SKM-1 treated with dmso at 0.1 percent for 144 hours (cell line): ENCODE measurements around the gene CEP55.
"Not testable (repeated sequence)": the region's sequence is repeated elsewhere in the genome, so short reads cannot be mapped to it uniquely, and the experiment has no call there.

Experiments used
- DNase-seq: peaks from one replicate; lab custom pipeline; 2025; ENCODE audit not compliant: unreplicated experiment; lab: John Stamatoyannopoulos, UW

The CEP55 gene

DNA sequence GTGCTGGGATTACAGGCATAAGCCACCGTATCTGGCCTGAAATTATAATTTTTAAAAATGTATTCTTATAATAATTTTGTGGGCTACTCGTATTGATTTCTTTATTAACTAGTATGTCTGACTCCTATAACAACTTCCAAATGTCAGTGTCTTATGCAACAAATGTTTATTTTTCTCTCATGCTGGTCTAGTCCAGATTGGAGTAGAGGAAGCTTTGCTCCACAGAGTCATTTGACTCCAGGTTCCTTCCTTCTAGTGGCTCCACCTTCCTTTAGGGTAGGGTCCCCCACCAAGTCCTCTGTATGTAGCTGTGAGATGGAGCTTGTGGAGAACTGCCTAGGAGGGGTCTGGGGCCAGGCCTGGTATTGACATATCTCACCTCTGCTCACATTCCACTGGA lies 8.7 kb downstream of the CEP55 start:
- DNase-seq = no peak

GRCh38 chr10:93509816-93510215 lies 13.4 kb downstream of the CEP55 start:
- no peak for DNase-seq

DNA sequence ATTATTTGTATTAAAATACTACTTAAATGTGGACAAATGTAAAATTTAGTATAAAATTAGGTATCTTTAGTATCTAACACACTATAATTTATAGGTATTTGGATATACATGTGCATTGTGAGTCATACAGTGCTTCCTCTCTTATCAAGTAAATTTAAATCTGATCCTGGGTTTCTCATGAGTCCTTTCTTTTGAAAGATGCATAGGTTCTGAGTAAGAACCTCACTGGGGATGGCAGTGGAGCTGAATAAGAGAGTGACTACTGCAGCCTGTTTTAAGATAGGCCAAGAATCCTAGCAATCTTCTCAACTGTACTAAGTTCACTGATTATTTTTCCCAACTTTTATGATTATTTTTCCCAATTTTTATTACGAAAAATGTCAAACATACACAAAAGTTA lies 16.2 kb downstream of the CEP55 start:
- no peak for DNase-seq

DNA sequence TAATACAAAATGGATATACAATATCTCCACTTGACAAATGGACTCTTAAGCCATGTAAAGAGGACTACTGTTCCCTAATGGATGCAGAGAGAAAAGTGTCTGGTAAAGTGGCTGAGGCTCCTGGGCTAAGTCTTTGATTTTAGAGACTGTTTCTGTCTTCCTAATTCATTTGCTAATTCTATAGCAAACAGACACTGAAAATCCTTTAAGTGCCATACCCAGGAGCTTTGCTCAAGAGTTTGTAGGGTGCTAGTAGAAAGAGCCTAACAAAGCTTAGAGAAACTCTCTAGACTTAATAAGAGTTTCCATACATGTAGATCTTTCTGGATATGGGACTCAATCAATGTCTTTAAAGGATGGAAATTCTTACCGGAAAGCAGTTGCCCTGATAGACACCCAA lies 16.7 kb downstream of the CEP55 start:
- no peak for DNase-seq

- DNase-seq = no peak
Observed at GRCh38 chr10:93514521-93514920, 18.1 kb downstream of the CEP55 start.

GRCh38 chr10:93515071-93516005 lies 18.9 kb downstream of the CEP55 start:
- peak; percentile 54 for DNase-seq

- DNase-seq = peak; percentile 34
Observed at GRCh38 chr10:93516006-93516380, 19.6 kb downstream of the CEP55 start.

- DNase-seq = no peak
Observed at GRCh38 chr10:93518531-93518930, 22.1 kb downstream of the CEP55 start.

DNA sequence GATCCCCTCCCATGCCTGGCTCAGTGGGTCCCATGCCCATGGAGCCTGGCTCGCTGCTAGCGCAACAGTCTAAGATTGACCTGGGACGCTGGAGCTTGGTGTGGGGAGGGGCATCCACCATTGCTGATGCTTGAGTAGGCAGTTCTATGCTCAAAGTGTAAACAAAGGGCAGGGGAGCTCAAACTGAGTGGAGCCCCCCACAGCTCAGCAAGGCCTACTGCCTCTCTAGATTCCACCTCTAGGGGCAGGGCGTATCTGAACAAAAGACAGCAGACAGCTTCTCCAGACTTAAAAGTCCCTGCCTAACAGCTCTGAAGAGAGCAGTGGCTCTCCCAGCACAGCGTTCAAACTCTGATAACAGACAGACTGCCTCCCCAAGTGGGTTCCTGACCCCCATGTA lies 38.9 kb downstream of the CEP55 start:
- DNase-seq = no peak

DNA sequence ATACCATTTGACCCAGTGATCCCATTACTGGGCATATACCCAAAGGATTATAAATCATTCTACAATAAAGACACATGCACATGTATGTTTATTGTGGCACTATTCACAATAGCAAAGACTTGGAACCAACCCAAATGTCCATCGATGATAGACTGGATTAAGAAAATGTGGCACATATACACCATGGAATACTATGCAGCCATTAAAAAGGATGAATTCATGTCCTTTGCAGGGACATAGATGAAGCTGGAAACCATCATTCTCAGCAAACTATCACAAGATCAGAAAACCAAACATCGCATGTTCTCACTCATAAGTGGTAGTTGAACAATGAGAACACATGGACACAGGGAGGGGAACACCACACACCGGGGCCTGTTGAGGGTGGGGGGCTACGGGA lies 44.5 kb downstream of the CEP55 start:
- DNase-seq = not testable (repeated sequence)

DNA sequence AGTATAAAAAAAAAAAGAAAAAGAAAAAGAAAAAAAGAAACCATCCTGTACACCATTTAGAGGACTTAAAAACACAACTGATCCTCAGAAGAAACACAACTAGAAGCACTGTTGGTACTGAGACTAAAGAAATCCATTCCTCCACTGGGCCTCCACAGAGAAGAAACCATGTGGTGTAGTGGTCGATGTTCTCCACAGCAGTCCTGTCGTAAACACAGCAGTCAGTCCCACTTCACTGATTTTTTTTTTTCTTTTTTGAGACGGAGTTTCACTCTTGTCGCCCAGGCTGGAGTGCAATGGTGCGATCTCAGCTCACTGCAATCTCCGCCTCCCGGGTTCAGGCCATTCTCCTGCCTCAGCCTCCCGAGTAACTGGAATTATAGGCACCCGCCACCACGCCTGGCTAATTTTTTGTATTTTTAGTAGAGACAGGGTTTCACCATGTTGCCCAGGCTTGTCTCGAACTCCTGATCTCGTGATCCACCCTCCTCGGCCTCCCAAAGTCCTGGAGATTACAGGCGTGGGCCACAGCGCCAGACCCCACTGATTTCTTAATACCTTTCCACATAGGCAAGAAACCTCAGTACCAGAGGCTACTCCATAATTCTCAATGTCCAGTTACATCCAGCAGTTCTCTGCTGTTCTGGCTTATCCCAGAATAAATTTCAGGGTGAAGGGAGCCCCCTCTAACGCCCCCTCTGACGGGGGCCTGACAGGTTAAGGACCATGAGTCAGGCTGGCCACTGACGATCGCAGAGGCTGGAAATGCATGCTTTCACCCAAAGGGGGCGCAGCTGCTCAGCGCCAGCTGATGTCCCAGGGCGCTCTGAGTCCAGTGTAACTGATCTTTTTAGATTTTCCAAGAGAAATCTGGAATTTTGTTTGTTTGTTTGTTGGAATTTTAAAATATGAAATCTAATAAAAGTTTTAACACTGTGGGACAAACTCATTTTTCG lies 45.3 kb downstream of the CEP55 start:
- DNase-seq = no peak

DNA sequence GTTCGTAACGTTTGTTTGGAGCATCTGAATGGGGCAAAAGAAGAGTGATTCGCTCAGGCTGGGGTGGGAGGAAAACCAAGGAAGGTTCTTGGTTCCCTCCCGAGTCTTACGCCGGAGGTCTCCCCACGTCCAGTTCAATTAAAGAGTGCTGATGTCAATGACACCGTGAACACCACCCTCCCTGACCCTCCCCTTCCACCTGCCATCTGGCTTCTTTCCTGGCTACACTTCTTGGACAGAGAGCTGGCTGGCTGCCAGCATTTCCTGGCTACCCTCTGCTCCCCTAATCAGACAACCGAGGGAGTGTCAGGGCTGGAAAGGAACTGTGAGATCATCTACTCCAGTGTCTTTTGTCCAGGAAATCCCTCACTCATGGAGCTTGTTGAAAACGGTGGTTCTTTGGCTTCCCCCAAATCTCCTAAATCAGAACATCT lies 46.0 kb downstream of the CEP55 start:
- DNase-seq = no peak

DNA sequence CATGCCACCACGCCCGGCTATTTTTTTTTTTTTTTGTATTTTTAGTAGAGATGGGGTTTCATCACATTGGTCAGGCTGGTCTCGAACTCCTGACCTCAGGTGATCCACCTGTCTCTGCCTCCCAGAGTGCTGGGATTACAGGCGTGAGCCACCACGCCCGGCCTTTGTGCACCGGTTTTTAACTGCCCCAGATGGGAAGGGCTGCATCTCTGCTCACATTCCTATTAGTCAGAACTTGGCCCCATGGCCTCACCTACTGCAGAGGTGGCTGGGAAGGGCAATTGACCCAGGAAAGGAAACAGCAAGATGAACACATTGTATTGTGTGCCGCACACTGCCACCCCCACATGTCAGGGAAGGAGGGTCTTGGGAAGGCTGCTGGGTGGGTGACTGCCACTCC lies 50.6 kb downstream of the CEP55 start:
- not testable (repeated sequence) for DNase-seq

DNA sequence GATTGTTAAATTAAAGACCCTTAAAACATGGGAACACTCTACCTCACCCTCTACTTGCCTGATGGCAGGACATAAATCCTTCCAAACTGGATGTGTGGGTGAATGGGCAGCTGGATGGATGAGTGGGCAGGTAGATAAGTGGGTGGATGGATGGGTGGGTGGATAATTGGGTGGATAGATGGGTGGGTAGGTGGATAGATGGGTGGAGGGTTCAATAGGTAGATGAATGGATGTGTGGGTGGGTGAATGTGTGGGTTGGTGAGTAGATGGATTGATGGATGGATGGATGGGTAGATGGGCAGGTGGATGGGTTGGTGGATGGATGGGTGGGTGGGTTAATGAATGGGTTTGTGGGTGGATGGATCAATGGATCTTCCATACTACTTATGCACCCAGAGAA lies 51.1 kb downstream of the CEP55 start:
- DNase-seq = no peak

DNA sequence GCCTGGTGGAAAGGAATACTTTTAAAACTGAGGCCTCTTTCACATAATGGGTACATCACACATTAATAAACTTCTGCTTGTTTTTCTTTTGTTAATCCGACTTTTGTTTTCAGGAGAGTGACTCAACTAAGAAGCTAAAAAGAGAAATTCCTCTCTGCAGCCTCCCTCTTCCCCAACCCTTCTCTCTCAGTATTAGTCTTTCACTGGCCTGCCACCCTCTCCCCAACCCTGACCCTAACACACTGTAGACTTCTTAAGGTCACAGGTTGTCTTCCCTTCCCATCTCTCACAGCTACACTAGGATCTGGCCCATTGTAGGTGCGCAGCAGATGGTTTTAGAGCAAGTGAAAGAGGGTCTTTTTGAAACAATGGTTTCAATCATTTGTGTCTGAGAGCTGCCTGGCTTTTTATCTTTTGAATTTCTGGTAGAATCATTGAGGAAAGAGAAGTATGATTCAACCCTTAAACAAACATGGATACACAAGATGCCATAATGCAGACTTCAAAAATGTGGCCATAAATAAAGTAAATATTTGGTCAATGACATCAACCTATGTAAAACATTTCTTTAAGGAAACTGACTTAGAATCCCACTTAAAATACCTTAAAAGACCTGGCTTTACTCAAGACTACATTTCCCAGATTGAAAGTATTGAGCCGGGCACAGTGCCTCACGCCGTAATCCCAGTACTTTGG lies 52.1 kb downstream of the CEP55 start:
- no peak for DNase-seq

GRCh38 chr10:93550606-93551005 lies 54.2 kb downstream of the CEP55 start:
- DNase-seq = no peak

DNA sequence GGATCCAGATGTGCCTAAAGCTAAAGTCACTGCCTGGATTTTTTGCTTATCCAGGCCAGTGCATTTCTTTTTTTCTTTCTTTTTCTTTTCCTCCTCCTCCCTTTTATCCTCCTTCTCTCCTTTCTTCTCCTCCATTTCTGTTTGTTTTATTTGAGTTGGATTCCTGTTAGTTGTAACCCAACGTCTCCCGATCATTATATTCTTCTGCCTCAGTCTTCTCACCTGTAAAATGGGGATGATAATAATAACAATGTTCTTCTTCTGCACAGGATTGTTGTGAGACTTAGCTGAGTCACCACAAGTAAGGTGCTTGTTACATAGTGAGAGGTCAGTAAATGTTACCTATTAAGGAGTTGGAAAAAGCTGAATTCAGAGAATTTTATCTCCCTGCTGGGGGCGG lies 56.4 kb downstream of the CEP55 start:
- no peak for DNase-seq

DNA sequence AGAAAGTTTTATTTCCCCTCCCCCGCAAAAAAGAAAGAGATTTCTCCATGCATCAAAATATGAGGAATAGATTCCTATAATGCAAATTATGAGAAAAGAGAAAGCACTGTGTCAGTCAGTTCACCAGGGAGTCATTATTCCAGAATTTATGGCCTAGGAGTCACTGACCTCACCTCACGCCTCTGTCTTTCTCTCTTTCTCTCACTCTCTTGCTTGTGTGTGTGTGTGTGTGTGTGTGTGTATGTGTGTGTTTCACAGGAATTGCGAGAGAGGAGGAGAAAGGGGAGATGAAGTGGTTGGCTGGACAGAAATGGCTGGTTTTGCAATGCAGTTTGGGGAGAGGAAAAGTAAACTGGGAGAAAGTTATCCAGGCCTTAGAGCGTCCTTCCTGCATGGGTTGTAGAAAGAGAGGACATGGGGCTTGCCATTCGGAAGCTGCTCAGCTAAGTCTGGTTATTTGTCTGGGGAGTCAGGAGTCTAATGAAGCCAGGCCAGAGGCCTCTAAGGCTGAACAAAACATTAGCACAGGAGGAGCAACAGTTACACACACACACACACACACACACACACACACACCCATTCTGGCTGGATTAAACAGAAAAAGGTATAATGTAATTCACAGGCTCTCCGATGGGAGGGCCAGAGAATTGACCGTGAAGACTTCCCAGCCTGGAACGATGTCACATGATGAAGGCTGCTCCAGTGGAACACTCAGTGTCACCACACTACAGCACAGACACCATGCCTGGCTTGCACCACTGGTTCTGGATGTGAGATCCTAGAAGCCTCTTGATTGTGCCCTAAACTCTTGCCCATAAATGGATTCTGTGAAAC lies 57.3 kb downstream of the CEP55 start:
- DNase-seq = no peak

DNA sequence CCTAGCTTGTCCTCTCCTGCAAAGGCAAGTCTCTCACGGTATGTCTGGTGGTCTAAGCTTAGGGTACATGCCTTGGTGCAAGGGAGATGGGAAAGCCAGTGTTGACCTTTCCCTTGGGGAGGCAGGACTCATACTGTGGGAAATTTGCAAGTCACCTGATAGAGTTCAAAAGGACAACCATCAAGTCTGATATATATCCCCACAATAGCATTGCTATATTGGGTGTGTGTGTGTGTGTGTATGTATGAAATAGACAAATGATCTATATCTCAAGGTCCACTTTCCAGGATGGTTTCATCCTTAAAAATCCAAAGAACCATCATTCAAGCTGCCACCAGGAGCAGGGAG lies 57.9 kb downstream of the CEP55 start:
- no peak for DNase-seq

- peak; percentile 79 for DNase-seq
Observed at GRCh38 chr10:93554760-93555432, 58.5 kb downstream of the CEP55 start.
